K562 treated with DMSO at 1 percent for 4 hours (cell line): ENCODE measurements around the gene SNAP91. TPM values are rescaled to one million over a fixed set of nuclear protein-coding genes. Genes with fewer than 3 reads are reported as not detected.

ENCODE experiments used
- total RNA-seq: library from RNA; unstranded; fragments of 300-600 nt; gene quantifications from 2 replicates; pipeline ENCODE4 v1.2.3, GENCODE V29; 2022; ENCODE audit not compliant: insufficient read depth

The SNAP91 gene
- not detected in 2 replicates for total RNA-seq

GRCh38 chr6:83708970-83709747 lies at the start of gene SNAP91:
SNAP91 (minus strand) TSS chr6:83709101; CDS start chr6:83707927, 1,174 bp downstream.

DNA sequence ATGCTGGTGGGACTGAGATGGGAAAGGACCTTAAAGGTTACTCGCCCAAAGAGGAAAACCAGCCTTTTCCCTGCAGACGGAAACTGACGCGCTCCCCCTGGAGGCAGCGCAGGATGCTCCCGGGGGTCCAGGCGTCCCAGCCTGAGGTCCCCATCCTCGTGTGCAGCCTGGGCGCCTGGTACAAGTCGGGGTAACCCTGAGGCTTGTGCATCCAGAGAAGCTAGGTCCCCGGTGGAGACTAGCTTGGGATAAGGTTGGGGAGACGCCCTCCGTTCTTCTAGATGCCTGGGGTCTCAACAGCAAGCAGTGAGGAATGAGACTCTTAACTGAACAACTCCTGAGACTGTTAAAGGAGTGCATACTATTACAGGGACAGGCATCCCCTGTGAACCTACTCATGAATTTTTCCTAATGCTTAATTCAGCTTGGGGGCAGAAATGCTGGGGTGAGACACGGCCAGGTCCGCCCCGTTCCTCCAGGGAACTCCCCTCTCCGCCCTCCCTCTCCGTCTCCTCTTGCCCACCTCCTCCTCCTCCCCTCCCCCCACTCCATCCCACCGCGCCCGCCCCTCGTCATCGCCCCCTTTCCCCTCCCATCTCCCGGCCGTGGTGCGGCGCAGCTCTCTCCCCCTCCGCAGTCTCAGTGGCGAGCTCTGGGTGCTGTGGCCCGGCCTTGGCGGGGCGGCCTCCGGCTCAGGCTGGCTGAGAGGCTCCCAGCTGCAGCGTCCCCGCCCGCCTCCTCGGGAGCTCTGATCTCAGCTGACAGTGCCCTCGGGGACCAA lies 196.8 kb downstream of the SNAP91 start, which contains the start of gene PRSS35:
Gene PRSS35 (plus strand): TSS at position 634 of the 781 bp plus-strand sequence. CDS start 10,908 bp downstream, outside the sequence.

Other genes starting within 250 kb of the SNAP91 start
- gene PRSS35, start 196.6 kb downstream of the SNAP91 start, total RNA-seq, result not detected in 2 replicates
- not detected in 2 replicates for gene RIPPLY2, start 144.3 kb upstream of the SNAP91 start, total RNA-seq
- 2.1 and 5.6 TPM in 2 replicates for gene CYB5R4, start 150.6 kb upstream of the SNAP91 start, total RNA-seq